WTC11 (cell line): Measurements from ENCODE around the gene MAP4.

Experiments
- CREM ChIP-seq: sonication (generic); formaldehyde crosslinking; IDR thresholded peaks from 2 replicates; pipeline ENCODE4 v1.8.1; 2022; ENCODE audit warnings: mild to moderate bottlenecking, missing genetic modification reagents, moderate library complexity
- ZNF121 ChIP-seq: sonication (generic); formaldehyde crosslinking; IDR thresholded peaks from 2 replicates; pipeline ENCODE4 v1.8.0; 2023; ENCODE audit warnings: missing genetic modification reagents
- ZNF671 ChIP-seq: fragments of 250-450 bp; sonication (Bioruptor Pico); IDR thresholded peaks from 2 replicates; pipeline ENCODE4 v1.8.0; 2021; ENCODE audit warnings: mild to moderate bottlenecking
- TF ChIP-seq, protein P1 (sequence below): fragments of 200-600 bp; IDR thresholded peaks from 2 replicates; pipeline ENCODE4 v1.8.0; 2022; ENCODE audit warnings: antibody characterized with exemption

DNA sequence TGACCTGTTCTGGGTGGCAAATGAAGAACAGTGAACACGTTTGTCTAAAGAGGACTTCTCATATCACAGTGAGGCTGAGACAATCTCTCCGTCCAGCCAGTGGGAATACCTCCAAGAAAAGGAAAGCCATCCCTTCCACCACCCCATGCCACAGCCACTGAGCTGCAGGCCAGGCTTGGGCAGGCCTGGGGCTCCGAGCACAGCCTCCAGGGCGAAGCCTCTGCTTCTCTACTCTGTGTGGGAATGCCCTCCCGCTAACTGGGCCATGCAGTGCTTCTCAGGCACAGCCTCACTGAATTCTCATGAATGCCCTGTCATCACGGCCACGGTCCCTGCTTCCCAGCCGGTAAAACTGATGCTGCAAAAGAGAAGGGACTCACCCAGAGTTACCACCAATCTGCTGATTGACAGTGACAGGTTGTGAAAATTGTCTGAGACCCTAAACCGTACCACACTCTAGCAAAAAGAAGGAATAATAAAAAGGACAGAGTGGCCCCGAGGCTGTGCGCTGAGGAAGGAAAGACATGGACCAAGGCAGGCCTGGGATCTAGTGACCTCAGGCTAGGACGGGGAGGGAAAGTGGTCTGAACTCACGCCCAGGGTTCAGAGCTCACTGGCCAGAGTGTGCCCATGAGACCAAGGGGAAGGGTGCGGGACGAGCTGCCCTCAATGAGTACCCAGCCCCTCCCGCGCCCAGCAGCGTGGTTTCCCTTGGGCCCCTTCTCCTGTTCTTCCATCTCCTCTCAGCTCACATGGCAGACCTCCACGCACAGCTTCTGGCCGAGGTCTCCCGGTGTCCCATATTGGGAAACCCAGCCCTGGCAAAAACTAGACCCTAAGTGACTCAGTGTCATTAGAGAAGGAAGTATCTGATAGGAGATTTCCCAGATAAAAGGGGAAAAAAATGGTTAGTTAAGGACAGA lies 160.5 kb downstream of the MAP4 start:
- TF ChIP-seq ZNF671 (CRISPR knock-in tag): no peak
- TF ChIP-seq, protein P1, sequence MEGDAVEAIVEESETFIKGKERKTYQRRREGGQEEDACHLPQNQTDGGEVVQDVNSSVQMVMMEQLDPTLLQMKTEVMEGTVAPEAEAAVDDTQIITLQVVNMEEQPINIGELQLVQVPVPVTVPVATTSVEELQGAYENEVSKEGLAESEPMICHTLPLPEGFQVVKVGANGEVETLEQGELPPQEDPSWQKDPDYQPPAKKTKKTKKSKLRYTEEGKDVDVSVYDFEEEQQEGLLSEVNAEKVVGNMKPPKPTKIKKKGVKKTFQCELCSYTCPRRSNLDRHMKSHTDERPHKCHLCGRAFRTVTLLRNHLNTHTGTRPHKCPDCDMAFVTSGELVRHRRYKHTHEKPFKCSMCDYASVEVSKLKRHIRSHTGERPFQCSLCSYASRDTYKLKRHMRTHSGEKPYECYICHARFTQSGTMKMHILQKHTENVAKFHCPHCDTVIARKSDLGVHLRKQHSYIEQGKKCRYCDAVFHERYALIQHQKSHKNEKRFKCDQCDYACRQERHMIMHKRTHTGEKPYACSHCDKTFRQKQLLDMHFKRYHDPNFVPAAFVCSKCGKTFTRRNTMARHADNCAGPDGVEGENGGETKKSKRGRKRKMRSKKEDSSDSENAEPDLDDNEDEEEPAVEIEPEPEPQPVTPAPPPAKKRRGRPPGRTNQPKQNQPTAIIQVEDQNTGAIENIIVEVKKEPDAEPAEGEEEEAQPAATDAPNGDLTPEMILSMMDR: no peak
- TF ChIP-seq ZNF121: no peak
- TF ChIP-seq CREM: no peak
